Mucosa of stomach (tissue), 1 donor: Measurements from ENCODE around the gene CAPN7.
"Not testable (repeated sequence)": the region's sequence is repeated elsewhere in the genome, so short reads cannot be mapped to it uniquely, and the experiment has no call there.

Experiments
- H3K27me3 ChIP-seq: one replicate; pipeline ENCODE4 v1.7.0; 2013; ENCODE audit warnings: mild to moderate bottlenecking, low read length; ENCODE audit not compliant: control insufficient read depth, insufficient read depth
- H3K36me3 ChIP-seq: one replicate; pipeline ENCODE4 v1.7.0; 2013; ENCODE audit warnings: low read length; ENCODE audit not compliant: control insufficient read depth, insufficient read depth
- H3K4me1 ChIP-seq: one replicate; pipeline ENCODE4 v1.7.0; 2013; ENCODE audit warnings: mild to moderate bottlenecking, low read length; ENCODE audit not compliant: control insufficient read depth, insufficient read depth
- H3K4me3 ChIP-seq: one replicate; pipeline ENCODE4 v1.7.0; 2013; ENCODE audit warnings: low read length
- H3K9ac ChIP-seq: one replicate; pipeline ENCODE4 v1.7.0; 2013; ENCODE audit warnings: mild to moderate bottlenecking, low read length, moderate library complexity
- H3K9me3 ChIP-seq: one replicate; pipeline ENCODE4 v1.7.0; 2013; ENCODE audit warnings: mild to moderate bottlenecking, low read length, moderate library complexity; ENCODE audit not compliant: control insufficient read depth
- donor health status: Pancreatic carcinoma.

The CAPN7 gene

GRCh38 chr3:15175605-15176004, 30.4 kb upstream of the CAPN7 start:
- H3K9me3 ChIP-seq, result no peaks in the 10 kb centered on the region
- no peaks in the 10 kb centered on the region for H3K4me1 ChIP-seq
- no peak overlapping the region for H3K4me3 ChIP-seq
- H3K36me3 ChIP-seq, result no peaks in the 10 kb centered on the region
- peaks cover 4% of the 10 kb centered on the region for H3K27me3 ChIP-seq
- no peak overlapping the region for H3K9ac ChIP-seq

GRCh38 chr3:15180042-15180611, 25.9 kb upstream of the CAPN7 start:
- H3K27me3 ChIP-seq, result peaks cover 4% of the 10 kb centered on the region
- H3K9me3 ChIP-seq, result no peaks in the 10 kb centered on the region
- H3K4me3 ChIP-seq, result no peak overlapping the region
- H3K36me3 ChIP-seq, result no peaks in the 10 kb centered on the region
- H3K4me1 ChIP-seq, result no peaks in the 10 kb centered on the region
- no peak overlapping the region for H3K9ac ChIP-seq

DNA sequence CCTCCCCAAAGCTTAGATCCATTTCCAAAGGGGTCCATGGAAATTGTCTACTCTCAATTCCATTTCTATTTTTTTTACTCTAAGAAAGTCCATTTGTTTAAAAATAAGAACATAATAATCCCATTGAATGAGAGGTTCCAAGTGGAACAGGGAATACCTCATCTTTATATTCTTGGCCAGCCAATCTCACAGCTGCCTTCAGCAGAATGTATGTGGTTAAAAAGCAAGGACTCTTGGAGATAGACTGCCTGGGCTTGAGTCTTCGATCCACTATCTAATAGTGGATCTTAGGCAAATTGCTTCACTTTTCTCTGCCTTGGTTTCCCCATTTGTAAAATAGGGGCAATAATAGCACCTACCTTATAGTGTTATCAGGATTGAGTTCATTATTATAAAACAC, 24.5 kb upstream of the CAPN7 start:
- no peak overlapping the region for H3K9ac ChIP-seq
- no peaks in the 10 kb centered on the region for H3K9me3 ChIP-seq
- no peaks in the 10 kb centered on the region for H3K36me3 ChIP-seq
- no peaks in the 10 kb centered on the region for H3K4me1 ChIP-seq
- H3K27me3 ChIP-seq, result no peaks in the 10 kb centered on the region
- no peak overlapping the region for H3K4me3 ChIP-seq

GRCh38 chr3:15181963-15182362, 24.1 kb upstream of the CAPN7 start:
- no peaks in the 10 kb centered on the region for H3K36me3 ChIP-seq
- no peak overlapping the region for H3K9ac ChIP-seq
- H3K27me3 ChIP-seq, result no peaks in the 10 kb centered on the region
- H3K9me3 ChIP-seq, result no peaks in the 10 kb centered on the region
- H3K4me1 ChIP-seq, result no peaks in the 10 kb centered on the region
- no peak overlapping the region for H3K4me3 ChIP-seq

- H3K4me1 ChIP-seq, result no peaks in the 10 kb centered on the region
- H3K4me3 ChIP-seq, result no peak overlapping the region
- no peaks in the 10 kb centered on the region for H3K36me3 ChIP-seq
- H3K9me3 ChIP-seq, result no peaks in the 10 kb centered on the region
- H3K9ac ChIP-seq, result no peak overlapping the region
- no peaks in the 10 kb centered on the region for H3K27me3 ChIP-seq
Measured at GRCh38 chr3:15183011-15183410, 23.0 kb upstream of the CAPN7 start.

DNA sequence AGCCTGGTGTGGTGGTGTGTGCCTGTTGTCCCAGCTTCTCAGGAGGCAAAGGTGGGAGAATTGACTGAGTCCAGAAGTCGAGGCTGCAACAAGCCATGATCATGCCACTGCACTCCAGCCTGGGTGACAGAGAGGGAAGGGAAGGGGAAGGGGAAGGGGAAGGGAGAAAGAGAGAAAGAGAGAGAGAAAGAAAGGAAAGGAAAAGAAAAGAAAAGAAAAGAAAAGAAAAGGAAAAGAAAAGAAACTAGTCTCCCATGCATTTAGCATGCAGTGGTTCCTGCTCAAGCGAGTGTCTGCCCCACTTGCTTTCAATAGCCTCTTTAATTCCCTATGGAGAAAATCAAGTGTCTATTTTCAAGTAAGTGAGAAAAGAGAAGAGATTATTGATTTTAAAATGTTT, 20.6 kb upstream of the CAPN7 start:
- Histone ChIP-seq H3K27me3 (no peaks in the 10 kb centered on the region), H3K9me3 (no peaks in the 10 kb centered on the region), H3K4me1 (no peaks in the 10 kb centered on the region), H3K4me3 (no peak overlapping the region), H3K36me3 (no peaks in the 10 kb centered on the region), H3K9ac (no peak overlapping the region)

DNA sequence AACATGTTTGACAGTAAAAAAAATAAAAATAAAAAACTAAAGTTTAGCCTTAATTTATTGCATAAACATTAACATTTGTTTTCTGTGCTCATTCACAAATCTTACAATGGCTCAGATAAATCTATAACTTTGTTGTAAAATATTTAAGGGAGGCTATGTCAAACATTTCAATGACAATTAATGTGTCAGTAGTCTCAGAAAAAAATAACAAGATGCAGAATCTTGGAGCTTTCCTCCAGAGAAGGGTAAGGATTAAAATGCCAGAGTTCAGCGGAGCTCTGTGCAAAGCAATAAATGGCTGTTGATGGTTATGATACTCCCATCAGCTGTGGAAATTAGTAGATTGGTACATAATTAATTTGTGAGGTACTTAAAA, 20.0 kb upstream of the CAPN7 start:
- no peaks in the 10 kb centered on the region for H3K4me1 ChIP-seq
- H3K4me3 ChIP-seq, result no peak overlapping the region
- H3K27me3 ChIP-seq, result no peaks in the 10 kb centered on the region
- no peak overlapping the region for H3K9ac ChIP-seq
- no peaks in the 10 kb centered on the region for H3K9me3 ChIP-seq
- no peaks in the 10 kb centered on the region for H3K36me3 ChIP-seq

GRCh38 chr3:15186477-15187164, 19.4 kb upstream of the CAPN7 start:
- H3K9ac ChIP-seq, H3K9me3 ChIP-seq, H3K27me3 ChIP-seq, H3K36me3 ChIP-seq, H3K4me1 ChIP-seq, H3K4me3 ChIP-seq: not testable (repeated sequence)

GRCh38 chr3:15197340-15198029, 8.6 kb upstream of the CAPN7 start:
- H3K36me3 ChIP-seq, result no peaks in the 10 kb centered on the region
- H3K27me3 ChIP-seq, result no peaks in the 10 kb centered on the region
- H3K4me3 ChIP-seq, result no peak overlapping the region
- no peaks in the 10 kb centered on the region for H3K4me1 ChIP-seq
- H3K9ac ChIP-seq, result no peak overlapping the region
- no peaks in the 10 kb centered on the region for H3K9me3 ChIP-seq

DNA sequence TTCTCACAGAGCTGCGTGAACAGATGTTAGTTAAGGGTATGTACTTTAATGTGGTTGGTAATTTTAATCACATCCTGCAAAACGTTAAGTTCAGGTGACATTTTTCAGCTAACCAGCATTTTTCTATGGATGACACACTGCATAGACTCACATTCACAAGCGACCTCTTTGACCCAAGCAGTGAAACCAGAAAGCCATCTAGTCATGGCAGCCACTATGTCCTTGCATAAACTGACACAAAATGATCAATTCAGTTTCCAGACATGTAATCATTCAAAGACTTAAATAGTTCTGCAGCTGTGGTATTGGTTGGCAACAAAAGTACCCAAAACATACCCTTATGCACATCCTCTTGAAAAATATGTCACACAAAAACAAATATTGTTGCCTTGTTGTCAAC, 7.4 kb upstream of the CAPN7 start:
- H3K27me3 ChIP-seq, result no peaks in the 10 kb centered on the region

DNA sequence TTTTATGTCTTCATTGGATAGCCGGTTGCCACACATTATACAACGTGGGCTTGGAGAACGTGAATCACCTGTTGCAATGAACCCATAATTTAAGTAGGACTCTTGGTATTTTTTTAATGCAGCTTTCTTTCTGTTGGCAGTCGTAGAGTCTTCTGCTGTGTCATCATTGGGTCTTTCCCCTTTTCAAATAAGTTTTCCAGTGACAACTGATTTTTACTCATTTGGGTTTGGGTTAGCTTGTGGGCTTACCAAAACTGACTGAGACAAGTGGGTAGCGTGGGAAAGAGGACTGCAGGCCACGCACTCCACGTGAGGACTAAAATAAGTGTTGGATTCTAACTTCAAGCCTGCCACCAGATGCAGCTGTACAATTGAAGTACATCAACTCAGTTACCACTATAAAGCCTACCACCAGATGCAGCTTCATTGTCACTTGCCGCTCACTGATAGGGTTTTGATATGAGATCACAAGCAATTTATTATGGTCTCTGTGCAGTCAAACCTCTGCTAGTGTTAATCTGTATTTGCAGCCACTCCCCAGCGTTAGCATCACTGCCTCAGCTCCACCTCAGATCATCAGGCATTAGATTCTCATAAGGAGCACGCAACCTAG, 6.4 kb upstream of the CAPN7 start:
- Histone ChIP-seq H3K27me3 (no peaks in the 10 kb centered on the region), H3K9ac (no peak overlapping the region), H3K4me3 (no peak overlapping the region), H3K4me1 (no peaks in the 10 kb centered on the region), H3K36me3 (no peaks in the 10 kb centered on the region), H3K9me3 (no peaks in the 10 kb centered on the region)

More for the DNA sequence above, 7.4 kb upstream of the CAPN7 start:
- Histone ChIP-seq H3K9ac (no peak overlapping the region), H3K4me3 (no peak overlapping the region), H3K9me3 (no peaks in the 10 kb centered on the region), H3K36me3 (no peaks in the 10 kb centered on the region), H3K4me1 (no peaks in the 10 kb centered on the region)

DNA sequence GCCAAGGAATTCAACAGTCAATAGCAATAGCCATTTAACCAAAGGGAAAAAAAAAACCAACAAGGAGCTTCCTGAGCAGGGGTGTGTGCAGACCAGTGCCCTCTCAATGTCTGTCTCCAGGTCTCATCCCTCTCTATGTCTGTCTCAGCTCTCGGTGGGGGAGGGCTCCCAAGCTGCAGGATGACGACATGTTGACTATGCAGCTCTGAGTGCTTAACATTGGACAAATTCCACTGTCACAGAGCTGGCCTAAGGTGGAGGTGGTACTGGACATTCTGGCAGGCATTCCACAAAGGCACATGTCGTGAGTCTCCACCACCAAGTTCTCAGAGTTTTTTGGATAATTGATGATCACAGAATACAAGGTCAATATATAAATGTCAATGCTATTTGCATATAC, 2.0 kb upstream of the CAPN7 start:
- H3K27me3 ChIP-seq, result no peaks in the 10 kb centered on the region
- no peak overlapping the region for H3K9ac ChIP-seq
- H3K36me3 ChIP-seq, result no peaks in the 10 kb centered on the region
- H3K4me1 ChIP-seq, result peaks cover 4% of the 10 kb centered on the region
- H3K9me3 ChIP-seq, result no peaks in the 10 kb centered on the region
- no peak overlapping the region for H3K4me3 ChIP-seq
